K562 treated with DMSO at 1 percent for 4 hours (cell line): ENCODE results near the gene TAS2R39. TPM values are rescaled to one million over a fixed set of nuclear protein-coding genes. Genes with fewer than 3 reads are reported as not detected.

Source experiments
- total RNA-seq: library from RNA; unstranded; fragments of 300-600 nt; gene quantifications from 2 replicates; pipeline ENCODE4 v1.2.3, GENCODE V29; 2022; ENCODE audit not compliant: insufficient read depth

Gene TAS2R39
- not detected in 2 replicates for total RNA-seq

DNA sequence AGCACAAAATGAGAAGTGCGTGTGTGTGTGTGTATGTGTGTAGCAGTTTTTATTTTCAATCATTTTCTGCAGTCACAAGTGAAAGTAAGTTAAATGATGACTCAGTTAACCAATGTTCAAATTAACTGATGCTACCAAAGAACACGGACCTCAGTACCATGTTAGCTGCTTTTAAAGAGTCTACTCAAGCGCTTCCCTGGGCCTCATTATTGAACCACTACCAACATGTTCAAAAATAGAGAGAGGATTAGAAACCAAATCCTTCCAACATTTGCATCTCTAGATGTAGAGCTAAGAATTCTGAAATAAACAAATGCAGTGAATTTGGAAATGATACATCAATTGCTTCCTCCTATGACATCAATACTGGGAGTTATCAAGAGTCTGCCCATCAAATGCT lies at the start of gene TAS2R39:
Gene TAS2R39 (plus strand): TSS at position 396 of the 400 bp plus-strand sequence. CDS start 0 bp downstream, at position 396.

DNA sequence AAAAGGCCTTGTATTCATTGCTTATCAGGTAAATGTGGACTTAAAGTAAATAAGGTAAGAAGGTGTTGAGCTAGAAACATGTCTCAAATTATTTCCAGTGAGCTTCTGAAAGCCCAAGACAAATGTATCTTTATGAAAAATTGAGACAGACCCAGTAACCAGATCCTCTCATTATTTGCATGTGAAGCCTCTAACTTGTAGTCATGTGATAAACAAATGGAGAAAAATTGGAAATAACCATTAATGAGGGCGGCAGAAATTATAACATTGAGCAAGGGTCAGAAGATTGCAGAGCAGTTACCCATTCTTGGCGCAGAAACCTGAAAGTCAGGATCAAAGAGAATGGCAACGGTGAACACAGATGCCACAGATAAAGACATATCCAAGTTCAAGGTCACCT lies 38.5 kb downstream of the TAS2R39 start, which contains the start of gene TAS2R40:
Gene TAS2R40 (plus strand): TSS at position 301 of the 400 bp plus-strand sequence. CDS start 42 bp downstream, at position 343.

Other genes starting within 250 kb of the TAS2R39 start
- gene TRPV5, start 249.7 kb upstream of the TAS2R39 start, total RNA-seq: not detected in 2 replicates
- not detected in 2 replicates for gene LLCFC1, start 243.9 kb upstream of the TAS2R39 start, total RNA-seq
- gene KEL, start 221.1 kb upstream of the TAS2R39 start, total RNA-seq: 18.9 and 25.1 TPM in 2 replicates
- gene OR9A2, start 156.3 kb upstream of the TAS2R39 start, total RNA-seq: not detected in 2 replicates
- not detected in 2 replicates for gene OR6V1, start 131.1 kb upstream of the TAS2R39 start, total RNA-seq
- not detected in 2 replicates for gene PIP, start 51.3 kb upstream of the TAS2R39 start, total RNA-seq
- not detected in 2 replicates for gene TAS2R40, start 38.6 kb downstream of the TAS2R39 start, total RNA-seq
- 165 and 185 TPM in 2 replicates for gene GSTK1, start 80.0 kb downstream of the TAS2R39 start, total RNA-seq
- not detected in 2 replicates for gene TMEM139, start 101.5 kb downstream of the TAS2R39 start, total RNA-seq
- 18.3 and 27.4 TPM in 2 replicates for gene CASP2, start 104.9 kb downstream of the TAS2R39 start, total RNA-seq
- 0.37 TPM in 1 of 2 replicates, not detected in the other for gene CLCN1, start 132.7 kb downstream of the TAS2R39 start, total RNA-seq
- gene FAM131B, start 179.3 kb downstream of the TAS2R39 start, total RNA-seq: not detected in 2 replicates
- gene ZYX, start 197.9 kb downstream of the TAS2R39 start, total RNA-seq: 103 and 111 TPM in 2 replicates
- not detected in 2 replicates for gene EPHA1, start 225.4 kb downstream of the TAS2R39 start, total RNA-seq